ENCODE data around the gene HTRA3. TPM values are rescaled to one million over a fixed set of nuclear protein-coding genes. Genes with fewer than 3 reads are reported as not detected.

The HTRA3 gene
- total RNA-seq, 1 donor from 2014 or later = 3.4 TPM

- DNase-seq (ENCODE audit: low read depth, low spot score) = no peak
- Mint-ChIP-seq H3K9me3 (peaks cover 5% of the 10 kb centered on the region), H3K27me3 (ENCODE audit: low read depth) (no peaks in the 10 kb centered on the region), H3K4me1 (no peaks in the 10 kb centered on the region), H3K36me3 (ENCODE audit: low read depth) (no peaks in the 10 kb centered on the region), H3K27ac (ENCODE audit: unreplicated experiment) (peak overlapping the region; percentile 60), H3K4me3 (no peak overlapping the region)
- no peak for TF ChIP-seq CTCF (conservative IDR thresholded peaks at IDR 0.05)
Measured at GRCh38 chr4:8293131-8293975, 23.8 kb downstream of the HTRA3 start.

GRCh38 chr4:8294036-8294435 is 24.5 kb downstream of the HTRA3 start:
- Mint-ChIP-seq H3K4me3 (no peak overlapping the region), H3K4me1 (no peaks in the 10 kb centered on the region), H3K36me3 (ENCODE audit: low read depth) (no peaks in the 10 kb centered on the region), H3K27me3 (ENCODE audit: low read depth) (no peaks in the 10 kb centered on the region), H3K27ac (ENCODE audit: unreplicated experiment) (no peak overlapping the region), H3K9me3 (peaks cover 5% of the 10 kb centered on the region)
- no peak for DNase-seq (ENCODE audit: low read depth, low spot score)
- TF ChIP-seq CTCF (conservative IDR thresholded peaks at IDR 0.05) = no peak

GRCh38 chr4:8294775-8295174 is 25.2 kb downstream of the HTRA3 start:
- Mint-ChIP-seq H3K27me3 (ENCODE audit: low read depth) (no peaks in the 10 kb centered on the region), H3K4me1 (no peaks in the 10 kb centered on the region), H3K9me3 (peaks cover 7% of the 10 kb centered on the region), H3K36me3 (ENCODE audit: low read depth) (no peaks in the 10 kb centered on the region), H3K27ac (ENCODE audit: unreplicated experiment) (no peak overlapping the region), H3K4me3 (no peak overlapping the region)
- TF ChIP-seq CTCF (conservative IDR thresholded peaks at IDR 0.05) = no peak
- no peak for DNase-seq (ENCODE audit: low read depth, low spot score)

GRCh38 chr4:8295471-8295870 is 25.9 kb downstream of the HTRA3 start:
- no peaks in the 10 kb centered on the region for H3K36me3 Mint-ChIP-seq (ENCODE audit: low read depth)
- H3K4me1 Mint-ChIP-seq = no peaks in the 10 kb centered on the region
- H3K27ac Mint-ChIP-seq (ENCODE audit: unreplicated experiment) = peak overlapping the region; percentile 12
- no peaks in the 10 kb centered on the region for H3K27me3 Mint-ChIP-seq (ENCODE audit: low read depth)
- H3K9me3 Mint-ChIP-seq = peaks cover 7% of the 10 kb centered on the region
- no peak for TF ChIP-seq CTCF (conservative IDR thresholded peaks at IDR 0.05)
- H3K4me3 Mint-ChIP-seq = no peak overlapping the region
- no peak for DNase-seq (ENCODE audit: low read depth, low spot score)

GRCh38 chr4:8296491-8296890 is 26.9 kb downstream of the HTRA3 start:
- H3K27me3 Mint-ChIP-seq (ENCODE audit: low read depth) = no peaks in the 10 kb centered on the region
- no peak overlapping the region for H3K4me3 Mint-ChIP-seq
- TF ChIP-seq CTCF (conservative IDR thresholded peaks at IDR 0.05) = no peak
- H3K4me1 Mint-ChIP-seq = no peaks in the 10 kb centered on the region
- H3K9me3 Mint-ChIP-seq = peaks cover 15% of the 10 kb centered on the region
- H3K36me3 Mint-ChIP-seq (ENCODE audit: low read depth) = peaks cover 5% of the 10 kb centered on the region
- DNase-seq (ENCODE audit: low read depth, low spot score) = no peak
- H3K27ac Mint-ChIP-seq (ENCODE audit: unreplicated experiment) = no peak overlapping the region

All from neural crest cell (in vitro differentiated cells).